CD4-positive, CD25-positive, alpha-beta regulatory T cell (primary cell): Measurements from ENCODE around the gene GYPA. TPM values are rescaled to one million over a fixed set of nuclear protein-coding genes. Genes with fewer than 3 reads are reported as not detected.

Experiments
- polyA plus RNA-seq, 4 donors: library from polyadenylated mRNA; unstranded; fragments of 300-500 nt; fragmentation: Illumina TruSeq; gene quantifications; one replicate each; pipeline ENCODE4 v1.2.3, GENCODE V29; 2021
- total RNA-seq: library from RNA; stranded (reverse); gene quantifications from one replicate; pipeline ENCODE4 v1.2.3, GENCODE V29; 2022

GYPA gene
- total and polyA plus RNA-seq, 5 donors from 2014 or later: not detected

Other genes with a start within 250 kb of the GYPA start
- gene GYPE, start 235.2 kb downstream of the GYPA start, total RNA-seq: not detected
- gene GYPE, start 235.2 kb downstream of the GYPA start, polyA plus RNA-seq: 1 to 10 TPM in 2 of 4 donors, under 1 TPM in 1, not detected in 1; 0.49 to 3.1 (median 2.6) TPM
- not detected for gene GYPB, start 121.3 kb downstream of the GYPA start, total RNA-seq
- gene GYPB, start 121.3 kb downstream of the GYPA start, polyA plus RNA-seq: not detected